OCI-LY1 (cell line): ENCODE results near the gene TUBE1.
"Not testable (repeated sequence)": the region's sequence is repeated elsewhere in the genome, so short reads cannot be mapped to it uniquely, and the experiment has no call there.

Source experiments
- H2AFZ ChIP-seq: fragments of 200-600 bp; sonication (generic), shearing (Covaris generic); 2 replicates; pipeline ENCODE4 v1.6.0; 2014; ENCODE audit warnings: antibody characterized with exemption, mild to moderate bottlenecking, low read length
- H3F3A ChIP-seq: fragments of 200-600 bp; sonication (generic), shearing (Covaris generic); 2 replicates; pipeline ENCODE4 v1.6.0; 2014; ENCODE audit warnings: mild to moderate bottlenecking, antibody characterized with exemption, low read length, moderate library complexity; ENCODE audit not compliant: insufficient read depth
- H3K27ac ChIP-seq: fragments of 200-600 bp; sonication (generic); 2 replicates; pipeline ENCODE4 v1.5.1; 2014; ENCODE audit warnings: low read length, mixed run types, mild to moderate bottlenecking, low read depth; ENCODE audit not compliant: poor library complexity, severe bottlenecking
- H3K27me3 ChIP-seq: fragments of 200-600 bp; sonication (generic); 2 replicates; pipeline ENCODE4 v1.6.0; 2014; ENCODE audit warnings: antibody characterized with exemption, mild to moderate bottlenecking, low read length, moderate library complexity; ENCODE audit not compliant: insufficient read depth
- H3K36me3 ChIP-seq: fragments of 200-600 bp; sonication (generic); 2 replicates; pipeline ENCODE4 v1.6.1; 2014; ENCODE audit warnings: mild to moderate bottlenecking, antibody characterized with exemption, low read length, moderate library complexity, mixed read lengths; ENCODE audit not compliant: insufficient read depth
- H3K4me1 ChIP-seq: fragments of 200-600 bp; sonication (generic); 2 replicates; pipeline ENCODE4 v1.5.1; 2014; ENCODE audit warnings: mild to moderate bottlenecking, low read length, moderate library complexity; ENCODE audit not compliant: insufficient read depth, severe bottlenecking
- H3K4me2 ChIP-seq: fragments of 200-600 bp; sonication (generic), shearing (Covaris generic); 2 replicates; pipeline ENCODE4 v1.6.1; 2014; ENCODE audit warnings: low read length
- H3K4me3 ChIP-seq: fragments of 200-600 bp; sonication (generic); 2 replicates; pipeline ENCODE4 v1.5.1; 2014; ENCODE audit warnings: low read length, low read depth, mild to moderate bottlenecking, mixed read lengths; ENCODE audit not compliant: poor library complexity, severe bottlenecking
- H3K79me2 ChIP-seq: fragments of 200-600 bp; shearing (Covaris generic); 2 replicates; pipeline ENCODE4 v1.6.1; 2016; ENCODE audit warnings: mixed run types, low read length, mixed read lengths; ENCODE audit not compliant: insufficient read depth
- H3K9ac ChIP-seq: fragments of 200-600 bp; sonication (generic), shearing (Covaris generic); 2 replicates; pipeline ENCODE4 v1.6.1; 2014; ENCODE audit warnings: mild to moderate bottlenecking, low read length, mixed read lengths
- H3K9me2 ChIP-seq: fragments of 200-600 bp; sonication (generic), shearing (Covaris generic); 2 replicates; pipeline ENCODE4 v1.6.1; 2014; ENCODE audit warnings: low read depth, mild to moderate bottlenecking, low read length, mixed read lengths
- H3K9me3 ChIP-seq: fragments of 200-600 bp; shearing (Covaris generic); 2 replicates; pipeline ENCODE4 v1.6.1; 2014; ENCODE audit warnings: low read length, mixed read lengths
- H4K20me1 ChIP-seq: fragments of 200-600 bp; sonication (generic), shearing (Covaris generic); 2 replicates; pipeline ENCODE4 v1.6.0; 2016; ENCODE audit warnings: mild to moderate bottlenecking, low read length; ENCODE audit not compliant: insufficient read depth
- CTCF ChIP-seq: fragments of 200-600 bp; sonication (generic), shearing (Covaris generic); IDR thresholded peaks from 2 replicates; pipeline ENCODE4 v1.5.1; 2017; ENCODE audit warnings: mild to moderate bottlenecking, antibody characterized with exemption, low read length, moderate library complexity, mixed read lengths
- EZH2 ChIP-seq: fragments of 200-600 bp; sonication (generic), shearing (Covaris generic); IDR thresholded peaks from 2 replicates; pipeline ENCODE4 v1.8.0; 2017; ENCODE audit warnings: borderline replicate concordance, mixed run types, mild to moderate bottlenecking, antibody characterized with exemption, low read length, moderate library complexity, mixed read lengths

The TUBE1 gene

GRCh38 chr6:112113431-112113830 is 26.1 kb upstream of the TUBE1 start:
- no peaks in the 10 kb centered on the region for H3F3A ChIP-seq
- TF ChIP-seq CTCF, result no peak
- no peak for TF ChIP-seq EZH2
- no peaks in the 10 kb centered on the region for H4K20me1 ChIP-seq
- no peak overlapping the region for H2AFZ ChIP-seq
- no peaks in the 10 kb centered on the region for H3K9me2 ChIP-seq
- H3K4me3 ChIP-seq, result no peak overlapping the region
- no peaks in the 10 kb centered on the region for H3K79me2 ChIP-seq
- H3K27ac ChIP-seq, result no peak overlapping the region
- H3K9me3 ChIP-seq, result no peaks in the 10 kb centered on the region
- no peak overlapping the region for H3K9ac ChIP-seq
- no peak overlapping the region for H3K4me2 ChIP-seq
- H3K4me1 ChIP-seq, result no peaks in the 10 kb centered on the region
- H3K27me3 ChIP-seq, result no peaks in the 10 kb centered on the region
- no peaks in the 10 kb centered on the region for H3K36me3 ChIP-seq

DNA sequence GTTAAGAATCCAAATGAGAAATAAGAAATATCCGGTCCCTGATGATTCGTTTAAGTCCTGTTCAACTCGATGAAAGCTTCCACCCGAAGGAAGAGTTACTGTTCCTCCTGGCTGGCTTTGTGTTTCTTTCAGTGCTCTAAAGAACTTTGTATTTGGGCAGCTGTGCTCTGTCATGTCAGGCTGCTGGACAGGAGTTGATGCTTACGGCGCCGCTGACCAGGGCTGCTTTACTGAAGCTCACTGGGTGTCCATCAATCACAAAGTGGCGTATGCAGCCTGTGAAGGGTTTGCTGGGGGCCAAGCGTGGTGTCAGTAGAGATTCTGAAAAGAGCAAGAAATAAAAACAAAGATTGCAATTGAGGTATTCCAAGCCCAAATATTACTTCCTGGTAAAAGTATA is 22.0 kb upstream of the TUBE1 start:
- no peak overlapping the region for H3K9ac ChIP-seq
- H3K4me2 ChIP-seq, result no peak overlapping the region
- no peaks in the 10 kb centered on the region for H3K9me3 ChIP-seq
- no peak overlapping the region for H3K4me3 ChIP-seq
- H3K79me2 ChIP-seq, result no peaks in the 10 kb centered on the region
- H4K20me1 ChIP-seq, result no peaks in the 10 kb centered on the region
- H3K9me2 ChIP-seq, result no peaks in the 10 kb centered on the region
- H3F3A ChIP-seq, result no peaks in the 10 kb centered on the region
- no peaks in the 10 kb centered on the region for H3K4me1 ChIP-seq
- H2AFZ ChIP-seq, result no peak overlapping the region
- no peaks in the 10 kb centered on the region for H3K36me3 ChIP-seq
- H3K27me3 ChIP-seq, result no peaks in the 10 kb centered on the region
- TF ChIP-seq EZH2 (no peak), CTCF (no peak)
- no peak overlapping the region for H3K27ac ChIP-seq

DNA sequence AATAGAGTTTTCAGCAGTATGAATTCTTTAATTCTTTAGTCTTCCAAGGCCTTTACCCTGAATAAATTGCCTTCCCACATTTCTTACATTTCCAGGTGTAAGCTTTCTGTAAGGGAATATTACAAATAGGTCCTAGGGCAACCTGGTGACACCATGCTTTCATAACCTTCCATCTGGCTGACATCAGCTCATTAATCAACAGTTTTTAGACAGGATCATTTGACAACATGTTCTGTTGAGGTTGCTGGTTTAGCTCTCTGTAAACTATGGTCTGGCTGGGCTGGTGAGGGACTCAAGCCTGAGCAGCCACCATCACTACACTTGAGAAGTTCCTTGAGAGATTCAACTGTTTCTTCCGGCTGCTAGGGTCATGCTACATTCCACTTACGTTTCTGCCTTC is 19.3 kb upstream of the TUBE1 start:
- Histone ChIP-seq H3K27ac (no peak overlapping the region), H3K79me2 (no peaks in the 10 kb centered on the region), H3K4me3 (no peak overlapping the region), H3K36me3 (no peaks in the 10 kb centered on the region), H3K9me3 (no peaks in the 10 kb centered on the region), H3K4me1 (no peaks in the 10 kb centered on the region), H3K9ac (no peak overlapping the region), H3K27me3 (no peaks in the 10 kb centered on the region), H4K20me1 (no peaks in the 10 kb centered on the region), H2AFZ (no peak overlapping the region), H3K4me2 (no peak overlapping the region), H3K9me2 (no peaks in the 10 kb centered on the region), H3F3A (no peaks in the 10 kb centered on the region)
- no peak for TF ChIP-seq EZH2
- no peak for TF ChIP-seq CTCF

GRCh38 chr6:112106026-112106425 is 18.7 kb upstream of the TUBE1 start:
- not testable (repeated sequence) for H3K27ac ChIP-seq, H3K4me1 ChIP-seq, H3K4me3 ChIP-seq, H3K9me2 ChIP-seq, H3K4me2 ChIP-seq, H3K36me3 ChIP-seq, H3K9me3 ChIP-seq, H3K27me3 ChIP-seq, H3K9ac ChIP-seq, H4K20me1 ChIP-seq, H3F3A ChIP-seq, H3K79me2 ChIP-seq, H2AFZ ChIP-seq
